ENCODE measurements around the gene EIF1. TPM values are rescaled to one million over a fixed set of nuclear protein-coding genes. Genes with fewer than 3 reads are reported as not detected.

The EIF1 gene
- total and polyA plus RNA-seq, 9 donors: 270 to 1,340 (median 813) TPM

DNA sequence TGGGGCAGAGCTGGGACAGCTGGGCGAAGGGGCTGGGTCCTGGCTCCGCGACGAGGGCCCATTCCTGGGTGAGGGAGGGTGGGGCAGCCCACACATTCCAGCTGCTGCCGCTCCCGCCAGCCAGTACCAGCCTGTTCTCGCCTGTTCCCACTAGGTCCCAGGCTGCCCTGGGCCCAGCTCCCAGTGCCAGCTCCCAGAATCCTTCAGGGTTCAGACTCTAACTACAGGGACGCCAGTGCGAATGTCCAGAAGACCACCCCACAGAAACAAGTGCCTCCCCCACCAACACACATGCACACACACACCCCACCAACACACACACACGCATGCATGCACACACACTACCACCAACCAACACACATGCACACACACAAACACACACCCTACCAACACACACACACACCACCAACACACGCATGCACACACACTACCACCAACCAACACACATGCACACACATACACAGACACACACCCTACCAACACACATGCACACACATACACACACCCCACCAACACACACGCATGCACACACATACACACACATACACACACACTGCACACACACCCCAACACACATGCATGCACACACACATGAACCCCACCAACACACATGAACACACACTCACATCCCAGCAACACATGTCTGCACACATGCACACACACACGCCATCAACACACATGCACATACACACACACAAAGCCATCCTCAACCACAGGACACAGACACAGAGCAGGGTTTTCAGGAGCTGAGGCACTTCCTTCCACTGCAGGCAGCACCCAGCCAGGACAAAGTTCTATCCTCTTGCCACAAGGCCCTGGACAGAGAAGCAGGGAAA lies 36.8 kb upstream of the EIF1 start:
- TF ChIP-seq CTCF (IDR thresholded peaks at IDR 0.05): no peak
- no peak for TF ChIP-seq POLR2A (IDR thresholded peaks at IDR 0.05)
- TF ChIP-seq EP300 (IDR thresholded peaks at IDR 0.05): no peak
- Histone ChIP-seq H3K36me3 (no peaks in the 10 kb centered on the region), H3K27ac (no peak overlapping the region), H3K9me3 (no peaks in the 10 kb centered on the region), H3K4me3 (no peak overlapping the region), H3K27me3 (no peaks in the 10 kb centered on the region), H3K4me1 (ENCODE audit: insufficient read depth) (peaks cover 4% of the 10 kb centered on the region)
- intact Hi-C loops (cut with DNase I): loop anchor here in 1 of 4 donors (10.0 kb wide), 1 partner anchor 247 kb away; no protein-coding TSS in a partner anchor
- DNase-seq: peak in 3 of 5 donors; percentile 37 to 57 (median 44)
- WGBS, 3 donors: 56 to 69% (median 57%) methylated on average over 13 of the region's 13 CpGs

DNA sequence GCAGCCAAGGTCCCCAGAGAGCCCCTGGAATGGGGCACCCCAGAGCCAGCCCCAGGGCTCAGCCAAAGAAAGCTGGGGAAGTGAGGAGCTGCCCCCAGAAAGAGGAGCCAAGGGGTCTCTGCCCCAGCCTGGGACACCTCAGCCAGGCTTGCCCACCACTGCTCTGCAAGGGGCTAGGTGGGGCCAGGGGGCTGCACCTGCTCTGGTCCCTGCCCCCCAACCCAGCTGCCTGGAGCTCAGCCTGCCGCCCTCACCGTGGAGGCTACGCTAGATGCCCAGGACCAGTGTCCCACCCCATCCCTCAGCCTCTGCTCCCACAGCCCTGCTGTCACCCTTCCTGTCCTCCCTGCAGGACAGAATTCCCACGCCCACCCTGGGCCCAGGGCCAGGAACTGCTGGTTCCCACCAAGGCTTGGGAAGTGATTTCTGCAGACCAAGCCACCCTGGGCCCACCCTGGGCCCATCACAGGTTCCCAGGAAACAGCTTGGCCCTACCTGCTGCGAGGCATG lies 36.2 kb upstream of the EIF1 start:
- TF ChIP-seq EP300 (IDR thresholded peaks at IDR 0.05) (no peak), POLR2A (IDR thresholded peaks at IDR 0.05) (no peak), CTCF (IDR thresholded peaks at IDR 0.05) (no peak)
- Histone ChIP-seq H3K4me3 (no peak overlapping the region), H3K9me3 (no peaks in the 10 kb centered on the region), H3K27ac (no peak overlapping the region), H3K27me3 (no peaks in the 10 kb centered on the region), H3K36me3 (no peaks in the 10 kb centered on the region), H3K4me1 (ENCODE audit: insufficient read depth) (peaks cover 4% of the 10 kb centered on the region)
- intact Hi-C loops (cut with DNase I): loop anchor here in 1 of 4 donors (10.0 kb wide), 1 partner anchor 248 kb away; no protein-coding TSS in a partner anchor
- 78 to 88% (median 87%) methylated on average over 4 to 5 of the region's 5 CpGs for WGBS, 3 donors
- no peak for DNase-seq

GRCh38 chr17:41653421-41653820 lies 35.3 kb upstream of the EIF1 start:
- no peaks in the 10 kb centered on the region for H3K36me3 ChIP-seq
- H3K4me3 ChIP-seq: no peak overlapping the region
- WGBS, 3 donors: 87 to 94% (median 92%) methylated on average over 5 of the region's 5 CpGs
- H3K27ac ChIP-seq: no peak overlapping the region
- intact Hi-C loops (cut with DNase I): loop anchor here in 1 of 4 donors (10.0 kb wide), 1 partner anchor 249 kb away; no protein-coding TSS in a partner anchor
- no peak for TF ChIP-seq POLR2A (IDR thresholded peaks at IDR 0.05)
- TF ChIP-seq EP300 (IDR thresholded peaks at IDR 0.05): no peak
- no peak for TF ChIP-seq CTCF (IDR thresholded peaks at IDR 0.05)
- H3K4me1 ChIP-seq (ENCODE audit: insufficient read depth): peaks cover 1% of the 10 kb centered on the region
- H3K9me3 ChIP-seq: no peaks in the 10 kb centered on the region
- no peak for DNase-seq
- H3K27me3 ChIP-seq: no peaks in the 10 kb centered on the region

DNA sequence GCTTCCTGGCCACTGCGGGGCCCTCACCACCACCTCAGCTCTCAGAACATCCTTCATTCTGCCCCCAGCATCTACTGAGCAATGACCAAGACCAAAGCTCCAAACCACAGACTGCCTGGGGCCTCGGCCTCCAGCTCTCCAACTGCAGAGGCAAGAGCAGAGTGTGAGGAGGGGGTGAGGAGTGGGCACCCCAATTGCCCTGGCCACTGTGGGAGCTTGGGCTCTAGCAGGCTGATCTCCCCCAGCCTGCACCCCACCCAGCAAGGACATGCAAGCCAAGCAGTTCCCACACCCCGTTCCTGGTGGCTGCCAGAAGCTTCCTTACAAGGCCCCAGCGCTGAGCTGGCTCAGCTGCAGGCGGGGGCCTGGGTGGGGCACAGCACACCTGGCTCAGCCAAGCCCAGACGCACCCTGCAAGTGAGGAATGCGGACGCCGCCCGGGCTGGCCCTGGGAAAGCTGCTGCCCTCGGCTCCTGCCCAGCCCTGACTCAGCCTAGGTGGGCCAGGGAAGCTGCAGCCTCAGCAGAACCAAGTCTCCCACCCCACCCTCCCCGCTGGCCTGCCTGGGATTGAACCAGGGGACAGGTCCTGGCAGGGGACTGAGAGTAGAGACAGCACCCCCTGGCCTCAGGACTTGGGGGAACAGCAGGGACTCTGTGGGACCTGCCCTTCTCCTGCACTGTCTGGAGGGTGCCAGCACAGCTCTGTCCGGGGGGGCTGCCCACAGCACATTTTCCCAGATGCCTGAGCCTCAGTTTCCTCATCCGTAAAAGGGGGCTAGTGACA lies 34.6 kb upstream of the EIF1 start:
- Histone ChIP-seq H3K27ac (no peak overlapping the region), H3K36me3 (no peaks in the 10 kb centered on the region), H3K4me3 (no peak overlapping the region), H3K9me3 (no peaks in the 10 kb centered on the region), H3K4me1 (ENCODE audit: insufficient read depth) (no peaks in the 10 kb centered on the region), H3K27me3 (no peaks in the 10 kb centered on the region)
- intact Hi-C loops (cut with DNase I): loop anchor here in 1 of 4 donors (10.0 kb wide), 1 partner anchor 249 kb away; no protein-coding TSS in a partner anchor
- no peak for DNase-seq
- 75 to 76% (median 75%) methylated on average over 4 to 14 of the region's 14 CpGs for WGBS, 3 donors
- TF ChIP-seq CTCF (IDR thresholded peaks at IDR 0.05) (no peak), EP300 (IDR thresholded peaks at IDR 0.05) (no peak), POLR2A (IDR thresholded peaks at IDR 0.05) (no peak)
